Stomach (tissue), 4 donors: ENCODE results near the gene ISCA2.

Experiments used
- CTCF ChIP-seq, 7 experiments: fragments of 450-650 bp in 4 of 7; fragments of 200-600 bp in 3 of 7; sonication (generic) in 3 of 7; IDR thresholded peaks; one replicate each; pipeline ENCODE4 v1.5.1; 2016 to 2019; ENCODE audit warnings: antibody characterized with exemption in 7 of 7, control low read depth in 2 of 7, mild to moderate bottlenecking in 1 of 7
- EP300 ChIP-seq: sonication (generic); formaldehyde crosslinking; IDR thresholded peaks from one replicate; pipeline ENCODE4 v1.6.1; 2017; ENCODE audit warnings: antibody characterized with exemption
- POLR2A ChIP-seq, 4 donors: fragments of 450-650 bp; IDR thresholded peaks; one replicate each; pipeline ENCODE4 v1.6.1; 2016; ENCODE audit warnings: antibody characterized with exemption in 4 of 4, control low read depth in 2 of 4, mild to moderate bottlenecking in 1 of 4, moderate library complexity in 1 of 4
- POLR2AphosphoS5 ChIP-seq, 3 donors: sonication (generic); formaldehyde crosslinking; IDR thresholded peaks; one replicate each; pipeline ENCODE4 v1.6.1; 2016; ENCODE audit warnings: antibody characterized with exemption in 3 of 3

GRCh38 chr14:74503938-74504335 lies 10.4 kb downstream of the ISCA2 start:
- TF ChIP-seq CTCF (IDR thresholded peaks at IDR 0.05) (no peak), POLR2AphosphoS5 (IDR thresholded peaks at IDR 0.05) (no peak), POLR2A (IDR thresholded peaks at IDR 0.05) (no peak), EP300 (no peak)
